DOHH2 (cell line): ENCODE data around the gene ICAM1.

Experiments used
- EZH2phosphoT487 ChIP-seq: fragments of 200-600 bp; sonication (generic); IDR thresholded peaks from 2 replicates; pipeline ENCODE4 v1.6.1; 2017; ENCODE audit warnings: borderline replicate concordance, mild to moderate bottlenecking, antibody characterized with exemption, low read length, moderate library complexity, mixed read lengths
- TF ChIP-seq, protein P1 (sequence below): fragments of 200-600 bp; sonication (generic); IDR thresholded peaks from one replicate; pipeline ENCODE4 v1.5.1; 2014; ENCODE audit warnings: antibody characterized with exemption, mild to moderate bottlenecking, low read depth, low read length; ENCODE audit not compliant: poor library complexity, severe bottlenecking

DNA sequence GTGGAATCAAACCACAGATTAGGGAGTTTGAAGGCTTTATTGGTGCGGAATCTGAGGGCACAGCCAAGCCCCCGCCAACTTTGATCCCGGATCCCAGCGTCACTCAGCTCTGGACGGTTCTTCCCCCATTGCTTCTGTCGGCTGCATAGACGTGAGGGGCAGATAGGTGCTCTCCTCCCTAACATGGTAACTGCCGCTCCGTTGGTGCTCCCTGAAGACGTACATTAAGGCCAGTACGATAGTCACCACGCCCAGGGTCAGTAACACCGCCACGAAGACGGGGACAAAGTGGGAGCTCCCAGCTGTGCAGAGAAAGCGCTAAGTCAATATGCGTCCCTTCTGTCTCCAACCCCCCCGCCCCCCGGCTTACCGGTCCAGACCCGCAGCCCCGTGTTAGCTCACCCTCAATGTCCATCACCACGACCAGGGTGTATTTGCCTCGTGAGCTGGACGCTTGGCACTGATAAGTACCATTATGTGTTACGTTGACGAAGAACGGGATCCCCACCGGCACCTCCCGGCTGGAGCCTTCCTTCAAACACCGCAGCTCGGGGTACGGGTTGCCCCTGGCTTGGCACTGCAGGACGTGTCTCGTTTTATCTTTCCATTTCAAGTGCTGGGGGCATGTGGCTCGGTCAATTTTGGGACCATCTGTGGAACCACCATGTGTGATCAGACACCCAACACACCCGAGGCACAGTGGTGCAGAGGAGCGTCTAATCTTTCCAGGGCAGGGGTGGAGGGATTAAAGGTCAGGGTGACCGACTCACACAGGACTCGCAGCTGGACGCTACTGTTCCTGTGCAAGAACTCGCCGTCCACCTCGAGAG, 63.1 kb downstream of the ICAM1 start:
- TF ChIP-seq, protein P1, sequence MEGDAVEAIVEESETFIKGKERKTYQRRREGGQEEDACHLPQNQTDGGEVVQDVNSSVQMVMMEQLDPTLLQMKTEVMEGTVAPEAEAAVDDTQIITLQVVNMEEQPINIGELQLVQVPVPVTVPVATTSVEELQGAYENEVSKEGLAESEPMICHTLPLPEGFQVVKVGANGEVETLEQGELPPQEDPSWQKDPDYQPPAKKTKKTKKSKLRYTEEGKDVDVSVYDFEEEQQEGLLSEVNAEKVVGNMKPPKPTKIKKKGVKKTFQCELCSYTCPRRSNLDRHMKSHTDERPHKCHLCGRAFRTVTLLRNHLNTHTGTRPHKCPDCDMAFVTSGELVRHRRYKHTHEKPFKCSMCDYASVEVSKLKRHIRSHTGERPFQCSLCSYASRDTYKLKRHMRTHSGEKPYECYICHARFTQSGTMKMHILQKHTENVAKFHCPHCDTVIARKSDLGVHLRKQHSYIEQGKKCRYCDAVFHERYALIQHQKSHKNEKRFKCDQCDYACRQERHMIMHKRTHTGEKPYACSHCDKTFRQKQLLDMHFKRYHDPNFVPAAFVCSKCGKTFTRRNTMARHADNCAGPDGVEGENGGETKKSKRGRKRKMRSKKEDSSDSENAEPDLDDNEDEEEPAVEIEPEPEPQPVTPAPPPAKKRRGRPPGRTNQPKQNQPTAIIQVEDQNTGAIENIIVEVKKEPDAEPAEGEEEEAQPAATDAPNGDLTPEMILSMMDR, result no peak
- no peak for TF ChIP-seq EZH2phosphoT487
